PC-9 (cell line): ENCODE data around the gene ASIC4. TPM values are rescaled to one million over a fixed set of nuclear protein-coding genes. Genes with fewer than 3 reads are reported as not detected.
A peak's percentile ranks its signal among the peaks of the same experiment; 100 is the strongest.

Source experiments
- BruUV-seq: library from RNA; stranded (reverse); fragments of 400-500 nt; replicated peaks from 2 replicates; lab custom pipeline; 2021; lab: Mats Ljungman, UMichigan
- CTCF ChIA-PET: fragments of 300-600 bp; sonication (Branson Sonifier 250); formaldehyde crosslinking; loops from one replicate; lab custom pipeline; 2022; ENCODE audit warnings: antibody characterized with exemption; lab: Charles Lee
- POLR2A ChIA-PET: fragments of 300-600 bp; sonication (Branson Sonifier 250); formaldehyde crosslinking; loops from one replicate; lab custom pipeline; 2022; ENCODE audit warnings: antibody characterized with exemption; ENCODE audit not compliant: unreplicated experiment; lab: Charles Lee
- DNase-seq, 2 experiments: peaks; one replicate each; pipeline versions ENCODE4 v3.0.0 to v3.0.0-alpha.2; 2015 to 2022; ENCODE audit warnings: mixed read lengths in 1 of 2
- H2AFZ ChIP-seq: fragments of 200-600 bp; sonication (generic); 2 replicates; pipeline ENCODE4 v1.8.1; 2017; ENCODE audit warnings: antibody characterized with exemption
- H3F3A ChIP-seq: fragments of 200-600 bp; sonication (generic); 2 replicates; pipeline ENCODE4 v1.8.1; 2017; ENCODE audit warnings: antibody characterized with exemption, mild to moderate bottlenecking, low read depth; ENCODE audit not compliant: insufficient read depth
- H3K27ac ChIP-seq: fragments of 200-600 bp; sonication (generic); 2 replicates; pipeline ENCODE4 v1.6.1; 2016; ENCODE audit warnings: mixed run types
- H3K27me3 ChIP-seq: fragments of 200-600 bp; sonication (generic); 2 replicates; pipeline ENCODE4 v1.6.1; 2016; ENCODE audit warnings: low read depth, mixed run types; ENCODE audit not compliant: insufficient read depth
- H3K36me3 ChIP-seq: fragments of 200-600 bp; sonication (generic); 2 replicates; pipeline ENCODE4 v1.6.1; 2016; ENCODE audit warnings: low read depth, mixed run types
- H3K4me1 ChIP-seq: fragments of 200-600 bp; sonication (generic); replicated peaks from 2 replicates; pipeline ENCODE4 v1.6.1; 2016; ENCODE audit warnings: mixed run types; ENCODE audit not compliant: insufficient read depth
- H3K4me2 ChIP-seq: fragments of 200-600 bp; sonication (generic); 2 replicates; pipeline ENCODE4 v1.6.1; 2017; ENCODE audit warnings: mixed run types
- H3K4me3 ChIP-seq: fragments of 200-600 bp; sonication (generic); 2 replicates; pipeline ENCODE4 v1.6.1; 2016; ENCODE audit warnings: mixed run types
- H3K79me2 ChIP-seq: fragments of 200-600 bp; sonication (generic); 2 replicates; pipeline ENCODE4 v1.6.1; 2017; ENCODE audit warnings: low read depth, mixed run types
- H3K9me2 ChIP-seq: fragments of 200-600 bp; sonication (generic); 2 replicates; pipeline ENCODE4 v1.8.1; 2017; ENCODE audit warnings: mild to moderate bottlenecking; ENCODE audit not compliant: insufficient read depth
- H3K9me3 ChIP-seq: fragments of 200-600 bp; sonication (generic); 2 replicates; pipeline ENCODE4 v1.8.1; 2016; ENCODE audit warnings: low read depth; ENCODE audit not compliant: insufficient read depth
- H4K20me1 ChIP-seq: fragments of 200-600 bp; sonication (generic); 2 replicates; pipeline ENCODE4 v1.8.1; 2017; ENCODE audit not compliant: insufficient read depth
- EZH2 ChIP-seq: fragments of 200-600 bp; sonication (generic); IDR thresholded peaks from 2 replicates; pipeline ENCODE4 v1.8.0; 2017; ENCODE audit warnings: antibody characterized with exemption, low read depth
- intact Hi-C: fragments of 100-400 bp; cut with micrococcal nuclease; formaldehyde crosslinking; loops from one replicate; pipeline ENCODE4 v1.10.0; 2022; ENCODE audit not compliant: unreplicated experiment
- total RNA-seq: library from RNA; stranded (reverse); gene quantifications from 2 replicates; pipeline ENCODE4 v1.2.3, GENCODE V29; 2021
- TF ChIP-seq, protein P1 (sequence below): fragments of 200-600 bp; sonication (generic); conservative IDR thresholded peaks from 2 replicates; pipeline ENCODE4 v1.6.1; 2017; ENCODE audit warnings: mixed run types, antibody characterized with exemption, mild to moderate bottlenecking, moderate library complexity

Gene ASIC4
- total RNA-seq, 1 experiment from 2014 or later, result 0.22 TPM

DNA sequence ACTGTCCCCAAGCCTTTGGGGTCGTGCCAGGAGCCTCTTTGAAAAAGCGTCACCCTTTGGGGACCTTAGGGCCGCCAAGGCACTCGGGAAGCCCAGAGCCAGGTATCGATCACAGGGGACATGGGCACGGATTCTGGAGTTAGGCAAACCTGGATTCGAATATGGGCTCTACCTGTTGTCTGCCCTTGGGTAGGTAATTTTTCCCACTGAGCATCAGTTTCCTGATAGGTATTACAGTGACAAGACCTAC is 38.8 kb downstream of the ASIC4 start:
- no peak overlapping the region for H2AFZ ChIP-seq
- no peaks in the 10 kb centered on the region for H3F3A ChIP-seq
- no peaks in the 10 kb centered on the region for H3K79me2 ChIP-seq
- intact Hi-C loops, result no loop called here
- no TSS peak for BruUV-seq
- peak overlapping the region; percentile 88 for H3K4me2 ChIP-seq
- H3K9me2 ChIP-seq, result no peaks in the 10 kb centered on the region
- CTCF ChIA-PET, result interaction anchor here (1.3 kb wide), 1 partner anchor 8 kb away, joined by 3 read pairs; no protein-coding TSS in a partner anchor
- H3K27ac ChIP-seq, result no peak overlapping the region
- no peaks in the 10 kb centered on the region for H4K20me1 ChIP-seq
- H3K4me3 ChIP-seq, result peak overlapping the region; percentile 57; the same call in 1 of the 2 replicates
- no peaks in the 10 kb centered on the region for H3K27me3 ChIP-seq
- TF ChIP-seq, protein P1, sequence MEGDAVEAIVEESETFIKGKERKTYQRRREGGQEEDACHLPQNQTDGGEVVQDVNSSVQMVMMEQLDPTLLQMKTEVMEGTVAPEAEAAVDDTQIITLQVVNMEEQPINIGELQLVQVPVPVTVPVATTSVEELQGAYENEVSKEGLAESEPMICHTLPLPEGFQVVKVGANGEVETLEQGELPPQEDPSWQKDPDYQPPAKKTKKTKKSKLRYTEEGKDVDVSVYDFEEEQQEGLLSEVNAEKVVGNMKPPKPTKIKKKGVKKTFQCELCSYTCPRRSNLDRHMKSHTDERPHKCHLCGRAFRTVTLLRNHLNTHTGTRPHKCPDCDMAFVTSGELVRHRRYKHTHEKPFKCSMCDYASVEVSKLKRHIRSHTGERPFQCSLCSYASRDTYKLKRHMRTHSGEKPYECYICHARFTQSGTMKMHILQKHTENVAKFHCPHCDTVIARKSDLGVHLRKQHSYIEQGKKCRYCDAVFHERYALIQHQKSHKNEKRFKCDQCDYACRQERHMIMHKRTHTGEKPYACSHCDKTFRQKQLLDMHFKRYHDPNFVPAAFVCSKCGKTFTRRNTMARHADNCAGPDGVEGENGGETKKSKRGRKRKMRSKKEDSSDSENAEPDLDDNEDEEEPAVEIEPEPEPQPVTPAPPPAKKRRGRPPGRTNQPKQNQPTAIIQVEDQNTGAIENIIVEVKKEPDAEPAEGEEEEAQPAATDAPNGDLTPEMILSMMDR, result no peak
- no peak for TF ChIP-seq EZH2
- no peaks in the 10 kb centered on the region for H3K4me1 ChIP-seq
- H3K36me3 ChIP-seq, result no peaks in the 10 kb centered on the region
- POLR2A ChIA-PET, result no interaction called here
- H3K9me3 ChIP-seq, result no peaks in the 10 kb centered on the region
- no peak for DNase-seq

DNA sequence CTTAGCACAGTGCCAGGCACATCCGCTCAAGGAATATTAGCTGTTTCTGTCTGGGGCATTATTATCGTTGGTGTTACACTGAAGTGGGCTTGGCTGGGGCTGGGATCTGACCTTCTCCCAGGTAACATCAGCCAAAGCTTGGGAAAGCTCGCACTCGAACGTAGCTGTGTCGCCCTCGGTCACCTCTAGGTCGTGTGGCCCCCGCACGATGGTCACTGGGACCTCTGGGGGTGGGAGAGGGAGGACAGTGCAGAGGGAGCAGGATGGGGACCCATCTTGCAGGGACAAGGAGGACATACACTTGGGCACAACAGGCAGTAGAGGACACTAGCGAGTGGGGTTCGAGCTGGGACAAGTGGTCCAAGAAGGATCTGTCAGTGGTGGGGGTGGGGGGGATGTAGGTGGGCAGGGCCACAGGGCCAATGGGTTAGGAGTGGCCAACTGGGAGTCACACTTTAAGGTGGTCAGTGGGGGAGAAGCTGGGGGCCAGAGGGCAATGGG is 39.2 kb downstream of the ASIC4 start:
- H3K4me2 ChIP-seq, result peak overlapping the region; percentile 88; the same call in 1 of the 2 replicates

DNA sequence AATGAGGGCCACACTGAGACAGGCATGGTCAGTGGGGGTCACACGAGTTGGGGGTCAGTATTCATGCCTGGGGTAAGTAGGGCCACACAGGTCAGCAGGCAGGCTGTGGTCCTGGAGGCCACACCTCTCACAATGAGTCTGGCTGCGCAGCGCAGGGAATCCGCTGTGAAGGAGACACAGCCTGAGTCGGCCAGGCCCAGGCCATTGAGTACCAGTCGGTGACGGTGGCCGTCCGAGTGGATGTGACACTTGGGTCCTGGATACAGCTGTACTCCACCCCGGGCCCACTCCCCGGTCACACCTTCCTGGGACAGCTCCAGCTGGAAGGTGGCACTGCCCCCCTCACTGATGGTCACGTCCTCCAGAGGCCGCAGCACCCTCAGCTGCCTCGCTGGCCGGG is 40.1 kb downstream of the ASIC4 start:
- Histone ChIP-seq H3F3A (no peaks in the 10 kb centered on the region), H3K27ac (no peak overlapping the region), H3K4me3 (no peak overlapping the region), H3K79me2 (no peaks in the 10 kb centered on the region), H4K20me1 (no peaks in the 10 kb centered on the region), H2AFZ (no peak overlapping the region), H3K9me3 (no peaks in the 10 kb centered on the region), H3K27me3 (no peaks in the 10 kb centered on the region), H3K4me1 (no peaks in the 10 kb centered on the region), H3K36me3 (no peaks in the 10 kb centered on the region), H3K4me2 (no peak overlapping the region), H3K9me2 (no peaks in the 10 kb centered on the region)
- POLR2A ChIA-PET, result no interaction called here
- no TSS peak for BruUV-seq
- TF ChIP-seq, protein P1, result no peak
- no peak for TF ChIP-seq EZH2
- intact Hi-C loops, result no loop called here
- DNase-seq, result no peak
- CTCF ChIA-PET, result interaction anchor here (0.7 kb wide), 1 partner anchor 11 kb away, joined by 4 read pairs; no protein-coding TSS in a partner anchor

More for the DNA sequence above, 39.2 kb downstream of the ASIC4 start:
- BruUV-seq, result no TSS peak
- Histone ChIP-seq H3K4me1 (no peaks in the 10 kb centered on the region), H3K9me2 (no peaks in the 10 kb centered on the region), H2AFZ (no peak overlapping the region), H3K27ac (no peak overlapping the region), H4K20me1 (no peaks in the 10 kb centered on the region), H3K79me2 (no peaks in the 10 kb centered on the region), H3F3A (no peaks in the 10 kb centered on the region), H3K4me3 (peak overlapping the region; percentile 57; the same call in 1 of the 2 replicates), H3K36me3 (no peaks in the 10 kb centered on the region), H3K9me3 (no peaks in the 10 kb centered on the region), H3K27me3 (no peaks in the 10 kb centered on the region)
- ChIA-PET POLR2A (interaction anchor here (0.5 kb wide), 1 partner anchor 132 kb away, joined by 3 read pairs; no protein-coding TSS in a partner anchor), CTCF (interaction anchor here (1.3 kb wide), 1 partner anchor 8 kb away, joined by 3 read pairs; no protein-coding TSS in a partner anchor)
- intact Hi-C loops, result no loop called here
- DNase-seq, result no peak
- no peak for TF ChIP-seq EZH2
- TF ChIP-seq, protein P1, result no peak
